Skeletal muscle tissue (tissue), 4 donors: ENCODE results near the gene ZNF710. TPM values are rescaled to one million over a fixed set of nuclear protein-coding genes. Genes with fewer than 3 reads are reported as not detected.

Experiments
- H3K27ac ChIP-seq: one replicate; pipeline ENCODE4 v1.7.0; 2013; ENCODE audit warnings: mild to moderate bottlenecking, low read depth, low read length, inconsistent platforms
- H3K27me3 ChIP-seq, 3 donors: one replicate each; pipeline ENCODE4 v1.7.0; 2013; ENCODE audit warnings: low read length in 3 of 3; ENCODE audit not compliant: control insufficient read depth in 3 of 3, insufficient read depth in 3 of 3
- H3K36me3 ChIP-seq, 3 donors: one replicate each; pipeline ENCODE4 v1.7.0; 2013; ENCODE audit warnings: low read length in 3 of 3; ENCODE audit not compliant: control insufficient read depth in 3 of 3, insufficient read depth in 3 of 3
- H3K4me1 ChIP-seq, 3 donors: one replicate each; pipeline ENCODE4 v1.7.0; 2013; ENCODE audit warnings: low read length in 3 of 3, mild to moderate bottlenecking in 3 of 3; ENCODE audit not compliant: control insufficient read depth in 3 of 3, insufficient read depth in 3 of 3
- H3K4me3 ChIP-seq, 3 donors: one replicate each; pipeline ENCODE4 v1.7.0; 2013; ENCODE audit warnings: low read length in 3 of 3
- H3K9ac ChIP-seq, 3 donors: one replicate each; pipeline ENCODE4 v1.7.0; 2013; ENCODE audit warnings: low read length in 3 of 3, mild to moderate bottlenecking in 3 of 3, moderate library complexity in 2 of 3, low read depth in 1 of 3
- H3K9me3 ChIP-seq, 3 donors: one replicate each; pipeline ENCODE4 v1.7.0; 2013; ENCODE audit warnings: low read length in 3 of 3; ENCODE audit not compliant: control insufficient read depth in 3 of 3
- total RNA-seq: library from RNA; depleted of rRNA; stranded (reverse); fragments of >200 nt; gene quantifications from one replicate; pipeline ENCODE4 v1.2.3, GENCODE V29; 2014
- donor health status: Osteomylitis.

ZNF710 gene
- total RNA-seq, 1 donor from 2014 or later, result 3.7 TPM

DNA sequence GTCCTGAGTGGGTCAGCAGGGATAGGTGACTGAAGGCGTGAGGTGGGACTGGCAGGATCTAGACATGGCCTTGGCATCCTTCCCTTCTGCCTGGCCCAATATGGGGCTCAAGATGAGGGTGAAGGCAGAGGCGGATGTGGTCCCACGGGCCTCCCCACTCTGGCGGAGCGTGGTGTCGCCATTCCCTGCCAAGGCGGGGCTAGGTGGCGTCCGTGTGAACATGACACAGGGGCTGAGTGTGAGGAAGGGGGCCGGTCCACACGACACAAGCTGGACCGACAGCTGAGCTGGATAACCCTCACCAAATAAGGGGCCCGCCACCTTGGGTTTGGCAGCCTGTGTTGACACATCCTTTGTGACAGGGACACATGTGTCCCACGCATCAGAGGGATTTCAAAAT lies 43.1 kb downstream of the ZNF710 start:
- Histone ChIP-seq H3K4me1 (peaks cover 27 to 56% (median 36%) of the 10 kb centered on the region in 3 donors), H3K9me3 (no peaks in the 10 kb centered on the region), H3K36me3 (no peaks in the 10 kb centered on the region), H3K27me3 (no peaks in the 10 kb centered on the region), H3K27ac (no peak overlapping the region), H3K4me3 (no peak overlapping the region), H3K9ac (no peak overlapping the region)

DNA sequence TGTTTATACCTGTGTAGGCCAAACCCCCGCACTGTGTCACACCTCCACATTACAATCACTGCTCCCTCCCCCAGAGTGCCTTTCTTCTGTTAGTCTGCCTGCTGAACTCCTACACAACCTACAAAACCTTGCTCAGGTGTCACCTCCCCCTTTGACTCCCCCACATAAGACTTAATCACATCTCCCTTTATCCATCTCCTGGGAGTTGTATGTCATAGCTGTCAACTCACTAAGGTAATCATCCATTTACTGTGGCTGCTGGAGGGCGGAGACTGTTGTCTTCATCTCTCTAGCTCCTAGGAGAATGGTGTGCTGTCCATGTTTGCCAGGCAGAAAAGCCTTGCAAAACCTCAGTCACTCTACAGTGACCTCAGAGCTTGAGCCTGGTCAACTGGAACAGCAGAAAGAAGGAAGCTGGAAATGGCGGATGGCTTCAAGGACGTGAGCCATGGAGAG lies 43.8 kb downstream of the ZNF710 start:
- no peak overlapping the region for H3K9ac ChIP-seq
- H3K27me3 ChIP-seq, result no peaks in the 10 kb centered on the region
- H3K27ac ChIP-seq, result no peak overlapping the region
- no peaks in the 10 kb centered on the region for H3K36me3 ChIP-seq
- no peaks in the 10 kb centered on the region for H3K9me3 ChIP-seq
- H3K4me3 ChIP-seq, result no peak overlapping the region
- H3K4me1 ChIP-seq, result peaks cover 27 to 58% (median 41%) of the 10 kb centered on the region in 3 donors

DNA sequence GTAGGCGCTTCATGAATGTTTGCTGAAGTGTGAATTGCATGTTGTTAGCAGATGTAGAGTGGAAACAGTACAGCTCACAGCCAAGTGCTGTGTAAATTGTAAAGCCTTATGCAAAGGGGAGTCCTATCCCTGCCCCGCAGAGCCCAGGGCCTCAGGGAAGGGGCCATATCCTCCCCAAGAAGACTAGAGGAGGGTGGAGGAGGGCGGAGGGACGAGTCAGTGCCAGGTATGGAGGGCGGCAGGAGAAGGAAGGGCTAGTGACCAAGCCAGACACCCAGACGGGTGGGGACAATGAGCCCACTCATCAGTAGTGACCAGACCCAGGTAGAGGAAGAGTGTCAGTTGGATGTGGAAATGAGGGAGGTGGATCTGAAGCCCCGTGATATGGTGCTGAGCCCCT lies 45.2 kb downstream of the ZNF710 start:
- H3K27ac ChIP-seq, result peak overlapping the region; percentile 74

DNA sequence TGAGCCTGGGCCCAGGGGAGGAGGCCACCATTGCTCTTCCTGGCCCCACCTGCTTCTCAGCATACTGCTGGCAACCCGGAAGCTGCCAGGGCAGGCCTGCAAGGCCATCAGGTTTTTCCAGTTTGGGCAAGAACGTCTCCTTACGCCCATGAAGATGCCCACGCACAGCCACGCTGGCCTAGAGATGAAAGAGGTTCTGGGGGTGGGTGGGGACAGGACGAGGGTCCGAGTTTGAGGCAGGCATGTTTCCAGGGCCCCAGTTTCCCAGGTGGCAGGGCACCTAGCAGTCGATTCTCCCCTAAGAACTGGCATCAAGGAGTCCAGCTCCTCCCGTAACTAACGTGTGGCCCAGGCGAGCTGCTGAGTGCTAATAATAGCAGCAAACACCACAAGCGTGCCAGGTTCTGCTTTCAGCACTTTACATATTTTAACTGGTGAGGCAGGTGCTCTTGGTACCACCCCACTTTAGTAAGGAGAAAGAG lies 45.8 kb downstream of the ZNF710 start:
- H3K27ac ChIP-seq, result peak overlapping the region; percentile 74
- H3K36me3 ChIP-seq, result no peaks in the 10 kb centered on the region
- H3K9me3 ChIP-seq, result no peaks in the 10 kb centered on the region
- H3K27me3 ChIP-seq, result no peaks in the 10 kb centered on the region
- no peak overlapping the region for H3K4me3 ChIP-seq
- H3K9ac ChIP-seq, result peak overlapping the region; percentile 50 to 68 (median 60)
- H3K4me1 ChIP-seq, result peaks cover 27 to 58% (median 47%) of the 10 kb centered on the region in 3 donors

More for the DNA sequence above, 45.2 kb downstream of the ZNF710 start:
- Histone ChIP-seq H3K27me3 (no peaks in the 10 kb centered on the region), H3K4me1 (peaks cover 27 to 58% (median 47%) of the 10 kb centered on the region in 3 donors), H3K36me3 (no peaks in the 10 kb centered on the region), H3K9ac (peak overlapping the region; percentile 28 to 68 (median 50)), H3K4me3 (no peak overlapping the region), H3K9me3 (no peaks in the 10 kb centered on the region)

DNA sequence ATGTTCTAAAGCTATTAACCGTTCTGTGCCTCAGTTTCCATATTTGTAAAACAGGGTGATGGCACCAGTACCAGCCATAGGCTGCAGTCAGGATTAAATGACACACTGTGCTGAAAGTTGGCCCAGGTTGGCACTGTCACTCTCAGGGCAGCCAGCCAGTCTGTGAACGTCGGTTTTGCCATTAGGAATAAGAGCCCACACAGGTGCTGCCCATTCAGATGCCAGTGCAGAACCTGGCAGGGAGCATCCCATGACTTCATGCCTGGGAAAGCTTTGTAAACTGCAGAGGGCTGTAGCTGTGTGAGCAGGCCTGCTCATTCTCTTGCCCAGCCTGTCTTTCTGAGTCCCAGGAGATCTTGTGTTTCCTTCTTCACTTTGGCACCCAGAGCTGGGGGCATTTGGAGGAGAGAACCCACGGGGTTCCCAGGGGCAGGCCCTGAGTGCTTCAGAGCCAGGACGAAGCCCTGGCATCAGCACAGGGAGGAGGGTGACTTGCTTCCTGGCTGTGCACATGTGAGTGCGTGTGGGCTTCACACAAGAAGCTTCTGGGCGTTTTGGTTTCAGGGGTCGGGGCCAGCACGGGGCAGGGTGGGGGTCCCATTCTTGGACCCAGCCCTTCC lies 46.9 kb downstream of the ZNF710 start:
- no peaks in the 10 kb centered on the region for H3K9me3 ChIP-seq
- H3K4me3 ChIP-seq, result peak overlapping the region in 2 of 3 donors; percentile 13 to 23
- H3K36me3 ChIP-seq, result no peaks in the 10 kb centered on the region
- peaks cover 27 to 51% (median 40%) of the 10 kb centered on the region in 3 donors for H3K4me1 ChIP-seq
- no peaks in the 10 kb centered on the region for H3K27me3 ChIP-seq
- H3K9ac ChIP-seq, result peak overlapping the region in 2 of 3 donors; percentile 64 to 68
- peak overlapping the region; percentile 74 for H3K27ac ChIP-seq

DNA sequence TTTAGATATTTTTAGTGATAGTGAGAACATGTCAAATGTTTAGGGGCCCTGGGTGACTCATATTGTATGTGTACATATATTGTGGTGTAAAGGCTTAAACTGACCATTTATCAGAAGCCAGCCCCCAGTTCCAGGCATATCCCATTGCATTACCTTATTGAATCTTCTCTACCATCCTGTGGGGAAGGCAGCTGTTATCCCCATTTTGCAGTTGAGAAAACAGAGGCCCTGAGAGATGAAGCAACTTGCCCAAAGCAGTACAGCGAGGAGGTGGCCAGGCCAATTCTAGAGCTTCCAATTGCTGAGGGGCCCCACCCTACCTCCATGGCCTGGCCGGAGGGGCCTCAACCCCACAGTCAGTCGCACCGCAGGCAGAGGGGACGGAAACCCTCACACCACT lies 47.9 kb downstream of the ZNF710 start:
- peak overlapping the region; percentile 74 for H3K27ac ChIP-seq
- H3K9ac ChIP-seq, result no peak overlapping the region

DNA sequence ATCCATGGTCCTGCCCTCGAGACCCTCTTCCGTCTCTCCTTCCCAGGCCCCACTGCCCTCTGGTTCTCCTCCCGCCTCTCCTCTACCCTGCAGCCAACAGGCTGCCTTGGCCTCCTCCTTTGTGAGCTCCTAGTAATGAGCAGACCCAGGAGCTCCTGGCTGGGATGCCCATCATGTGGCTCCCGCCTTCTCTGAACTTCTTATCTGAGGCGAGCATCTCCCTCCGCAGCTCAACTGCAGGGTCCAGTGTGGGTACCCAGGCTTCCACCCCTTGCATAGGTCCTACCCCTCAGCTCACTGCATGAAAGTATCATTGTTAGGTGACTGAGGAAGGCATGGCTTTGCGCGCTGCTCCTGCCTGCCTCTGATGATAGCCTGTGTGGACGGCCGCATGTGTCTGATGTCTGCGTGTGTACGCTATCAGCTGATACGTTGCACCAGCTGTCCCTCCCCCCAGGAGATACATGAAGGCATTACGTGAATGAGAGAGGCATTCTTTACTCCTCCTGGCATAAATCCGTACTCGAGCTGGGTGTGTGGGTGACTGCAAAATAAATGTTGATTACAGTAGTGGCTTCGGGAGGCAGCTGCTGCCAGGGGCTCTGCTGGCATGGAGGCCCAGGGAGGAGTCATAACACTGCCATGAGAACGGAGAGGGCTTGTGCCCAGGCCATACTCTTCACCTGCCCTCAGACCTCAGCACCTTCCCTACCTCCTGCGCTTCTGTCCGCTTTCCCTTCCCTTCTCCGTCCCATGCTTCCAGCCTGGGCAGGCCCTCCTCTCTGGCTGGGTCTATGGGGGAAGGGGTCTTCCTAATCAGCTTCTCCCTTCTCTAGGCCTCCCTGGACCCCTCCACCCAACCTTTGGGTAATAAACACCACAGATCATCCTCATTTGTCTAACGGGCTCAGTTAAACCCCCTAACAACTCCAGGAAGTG lies 48.8 kb downstream of the ZNF710 start:
- Histone ChIP-seq H3K27me3 (no peaks in the 10 kb centered on the region), H3K36me3 (no peaks in the 10 kb centered on the region), H3K27ac (no peak overlapping the region)

More for the DNA sequence above, 47.9 kb downstream of the ZNF710 start:
- no peaks in the 10 kb centered on the region for H3K9me3 ChIP-seq
- H3K36me3 ChIP-seq, result no peaks in the 10 kb centered on the region
- no peaks in the 10 kb centered on the region for H3K27me3 ChIP-seq
- H3K4me1 ChIP-seq, result peaks cover 27 to 45% (median 40%) of the 10 kb centered on the region in 3 donors
- no peak overlapping the region for H3K4me3 ChIP-seq

DNA sequence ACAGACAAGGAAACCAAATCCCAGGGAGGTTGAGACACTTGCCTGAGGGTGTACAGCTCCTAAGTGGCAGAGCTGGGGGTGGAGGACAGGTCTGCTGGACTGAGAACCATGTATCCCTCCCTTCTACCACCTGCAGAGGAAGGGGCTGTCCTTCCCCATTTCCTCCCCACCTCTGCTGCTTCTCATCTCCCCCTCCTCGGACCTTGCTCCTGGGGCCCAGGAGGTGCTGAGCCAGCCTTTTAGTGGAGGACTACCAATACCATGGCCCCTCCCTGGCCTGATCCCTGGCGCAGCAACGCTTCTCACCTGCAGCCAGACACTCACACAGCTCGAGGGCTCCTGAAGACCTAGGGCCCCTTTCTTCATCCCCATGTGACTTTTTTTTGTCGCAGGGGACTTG lies 50.8 kb downstream of the ZNF710 start:
- Histone ChIP-seq H3K9me3 (no peaks in the 10 kb centered on the region), H3K27me3 (no peaks in the 10 kb centered on the region), H3K4me3 (no peak overlapping the region), H3K4me1 (peaks cover 19 to 37% (median 33%) of the 10 kb centered on the region in 3 donors), H3K9ac (no peak overlapping the region), H3K27ac (no peak overlapping the region), H3K36me3 (no peaks in the 10 kb centered on the region)

More for the DNA sequence above, 48.8 kb downstream of the ZNF710 start:
- H3K4me3 ChIP-seq, result no peak overlapping the region
- peak overlapping the region in 1 of 3 donors; percentile 40 for H3K9ac ChIP-seq
- H3K4me1 ChIP-seq, result peaks cover 27 to 45% (median 43%) of the 10 kb centered on the region in 3 donors
- H3K9me3 ChIP-seq, result no peaks in the 10 kb centered on the region

DNA sequence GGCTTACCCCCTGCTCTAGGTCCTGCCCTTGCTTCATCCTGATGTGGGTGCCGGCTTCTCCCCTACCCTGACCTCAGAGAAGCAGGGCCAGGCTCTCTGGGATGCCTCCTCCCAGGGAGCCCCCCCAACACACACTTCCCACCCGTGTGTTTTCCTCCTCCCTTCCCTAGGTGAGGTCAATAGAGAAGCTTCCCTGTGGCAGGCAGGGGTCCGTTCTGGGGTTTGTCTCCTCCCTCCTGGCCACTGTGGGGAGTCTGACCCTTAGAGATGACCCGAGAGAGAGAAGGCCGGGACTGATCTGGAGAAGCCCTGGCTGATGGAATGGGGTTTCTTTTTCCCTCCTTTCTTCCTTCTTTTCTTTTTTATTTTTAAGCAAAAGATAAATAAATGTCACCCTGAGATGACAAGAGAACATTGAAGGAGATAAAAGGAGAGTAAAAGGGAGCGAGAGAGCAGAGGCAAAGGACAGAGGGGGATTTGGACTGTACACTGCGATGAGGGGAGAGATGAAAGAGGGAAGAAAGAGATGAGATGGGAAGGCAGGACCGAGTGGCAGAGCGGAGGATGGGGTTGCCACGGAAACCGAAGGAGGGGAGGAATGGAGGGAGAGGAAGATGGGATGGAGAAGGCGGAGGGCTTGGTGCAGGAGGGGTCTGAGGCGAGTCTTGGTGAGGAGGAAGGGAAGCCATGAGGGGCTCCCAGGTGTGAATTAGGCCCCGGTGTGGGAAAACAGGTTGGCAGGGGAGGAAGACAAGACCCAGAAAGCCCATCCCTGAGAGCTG lies 52.8 kb downstream of the ZNF710 start:
- Histone ChIP-seq H3K36me3 (peaks cover 0 to 2% (median 0%) of the 10 kb centered on the region in 3 donors), H3K4me1 (peaks cover 3 to 18% (median 14%) of the 10 kb centered on the region in 3 donors), H3K4me3 (no peak overlapping the region), H3K9me3 (no peaks in the 10 kb centered on the region), H3K27ac (no peak overlapping the region), H3K9ac (no peak overlapping the region), H3K27me3 (no peaks in the 10 kb centered on the region)
